PFSK-1 (cell line): ENCODE data around the gene ATP6V0A1.

Source experiments
- POLR2AphosphoS5 ChIP-seq: IDR thresholded peaks from 2 replicates; pipeline ENCODE4 v1.6.1; 2012; ENCODE audit warnings: low read depth, mild to moderate bottlenecking, control low read depth, low read length, moderate library complexity
- TAF1 ChIP-seq: IDR thresholded peaks from 2 replicates; pipeline ENCODE4 v1.6.1; 2012; ENCODE audit warnings: low read length, control low read depth, borderline replicate concordance; ENCODE audit not compliant: insufficient read depth

- TF ChIP-seq POLR2AphosphoS5 (no peak), TAF1 (no peak)
Observed at GRCh38 chr17:42493319-42493718, 34.6 kb downstream of the ATP6V0A1 start.
